ENCODE measurements around the gene UNC5B. TPM values are rescaled to one million over a fixed set of nuclear protein-coding genes. Genes with fewer than 3 reads are reported as not detected.

The UNC5B gene
- total and polyA plus RNA-seq, 2 donors from 2014 or later: 5.5 to 22.6 TPM

- TF ChIP-seq CTCF (IDR thresholded peaks at IDR 0.05; ENCODE audit: borderline replicate concordance, extremely low read depth, insufficient read depth): no peak
- Histone ChIP-seq H3K27me3 (ENCODE audit: control insufficient read depth, insufficient read depth, low read length) (no peaks in the 10 kb centered on the region), H3K4me1 (ENCODE audit: control insufficient read depth in 2 of 3, insufficient read depth in 2 of 3, low read depth in 1 of 3, low read length in 3 of 3) (peaks cover 0 to 19% (median 4%) of the 10 kb centered on the region in 3 donors), H3K4me3 (ENCODE audit: low read length in 3 of 3) (no peak overlapping the region), H3K27ac (ENCODE audit: low read depth in 2 of 2, low read length in 2 of 2) (no peak overlapping the region), H3K9me3 (ENCODE audit: control insufficient read depth in 2 of 3, insufficient read depth in 1 of 3, low read length in 3 of 3) (no peaks in the 10 kb centered on the region), H3K36me3 (ENCODE audit: control insufficient read depth in 2 of 3, insufficient read depth in 3 of 3, low read length in 3 of 3) (no peaks in the 10 kb centered on the region), H3K9ac (ENCODE audit: low read length in 3 of 3) (no peak overlapping the region)
- FAIRE-seq (no peak), DNase-seq (no peak)
- intact Hi-C loops (cut with DNase I): no loop called here
Observed at GRCh38 chr10:71258046-71258445, 45.7 kb downstream of the UNC5B start.

DNA sequence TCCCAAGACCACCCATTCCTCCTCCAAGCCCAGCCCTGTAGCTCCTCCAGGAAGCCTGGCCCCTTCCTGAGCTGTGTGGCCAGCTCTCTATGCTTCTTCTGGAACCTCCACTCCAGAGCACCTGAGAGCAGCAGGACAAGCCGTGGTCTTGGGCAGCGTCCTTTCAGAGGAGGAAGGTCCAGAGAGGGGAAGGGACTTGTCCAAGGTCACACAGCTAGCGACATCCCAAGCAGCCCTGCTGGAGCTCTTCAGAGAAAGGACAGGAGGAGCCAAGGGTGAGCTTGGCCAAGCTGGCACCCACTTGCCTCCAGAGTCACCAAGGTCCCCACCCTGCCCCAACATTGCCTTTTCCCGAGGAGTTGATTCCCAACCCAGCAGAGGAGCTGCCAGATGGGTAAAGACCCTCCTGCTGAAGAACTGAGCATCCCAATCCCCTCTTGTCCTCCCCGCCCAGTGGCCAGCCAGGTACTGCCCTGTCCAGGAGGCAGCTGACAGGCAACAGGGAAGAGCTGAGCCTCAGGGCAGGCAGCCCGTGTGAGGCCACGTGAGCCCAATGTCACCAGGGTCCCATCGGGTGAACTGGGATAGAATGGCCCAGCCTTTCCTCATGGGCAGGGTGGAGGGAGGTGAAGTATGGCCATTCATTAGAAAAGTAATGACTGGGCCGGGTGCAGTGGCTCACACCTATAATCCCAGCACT lies 46.2 kb downstream of the UNC5B start:
- Histone ChIP-seq H3K27ac (ENCODE audit: low read depth in 2 of 2, low read length in 2 of 2) (no peak overlapping the region), H3K36me3 (ENCODE audit: control insufficient read depth in 2 of 3, insufficient read depth in 3 of 3, low read length in 3 of 3) (no peaks in the 10 kb centered on the region), H3K27me3 (ENCODE audit: control insufficient read depth, insufficient read depth, low read length) (no peaks in the 10 kb centered on the region), H3K9me3 (ENCODE audit: control insufficient read depth in 2 of 3, insufficient read depth in 1 of 3, low read length in 3 of 3) (no peaks in the 10 kb centered on the region), H3K9ac (ENCODE audit: low read length in 3 of 3) (no peak overlapping the region), H3K4me3 (ENCODE audit: low read length in 3 of 3) (no peak overlapping the region), H3K4me1 (ENCODE audit: control insufficient read depth in 2 of 3, insufficient read depth in 2 of 3, low read depth in 1 of 3, low read length in 3 of 3) (peaks cover 0 to 23% (median 4%) of the 10 kb centered on the region in 3 donors)
- DNase-seq (no peak), FAIRE-seq (no peak)
- intact Hi-C loops (cut with DNase I): no loop called here
- TF ChIP-seq CTCF (IDR thresholded peaks at IDR 0.05; ENCODE audit: borderline replicate concordance, extremely low read depth, insufficient read depth): no peak

DNA sequence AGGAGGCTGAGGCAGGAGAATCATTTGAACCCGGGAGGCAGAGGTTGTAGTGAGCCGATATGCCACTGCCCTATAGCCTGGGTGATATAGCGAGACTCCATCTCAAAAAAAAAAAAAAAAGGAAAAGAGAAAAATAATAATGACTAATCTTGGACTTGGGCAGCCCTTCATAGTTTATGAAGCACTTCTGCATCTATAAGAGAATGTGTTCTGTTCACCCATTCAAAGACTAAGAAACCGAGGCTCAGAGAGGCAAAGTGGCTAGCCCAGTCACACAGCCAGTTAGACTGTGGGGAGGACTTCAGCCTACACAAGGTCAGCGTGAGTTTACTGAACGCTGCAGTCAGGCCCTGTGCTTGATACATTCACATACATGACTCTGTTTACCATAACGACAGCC lies 46.9 kb downstream of the UNC5B start:
- no peak for TF ChIP-seq CTCF (IDR thresholded peaks at IDR 0.05; ENCODE audit: borderline replicate concordance, extremely low read depth, insufficient read depth)
- intact Hi-C loops (cut with DNase I): no loop called here
- H3K9me3 ChIP-seq (ENCODE audit: control insufficient read depth in 2 of 3, insufficient read depth in 1 of 3, low read length in 3 of 3): no peaks in the 10 kb centered on the region
- H3K4me1 ChIP-seq (ENCODE audit: control insufficient read depth in 2 of 3, insufficient read depth in 2 of 3, low read depth in 1 of 3, low read length in 3 of 3): peaks cover 0 to 25% (median 4%) of the 10 kb centered on the region in 3 donors
- FAIRE-seq (no peak), DNase-seq (no peak)
- no peak overlapping the region for H3K27ac ChIP-seq (ENCODE audit: low read depth in 2 of 2, low read length in 2 of 2)
- H3K9ac ChIP-seq (ENCODE audit: low read length in 3 of 3): no peak overlapping the region
- H3K36me3 ChIP-seq (ENCODE audit: control insufficient read depth in 2 of 3, insufficient read depth in 3 of 3, low read length in 3 of 3): no peaks in the 10 kb centered on the region
- H3K27me3 ChIP-seq (ENCODE audit: control insufficient read depth, insufficient read depth, low read length): no peaks in the 10 kb centered on the region
- no peak overlapping the region for H3K4me3 ChIP-seq (ENCODE audit: low read length in 3 of 3)

All from kidney (tissue), 14 donors.